Natural killer cell (primary cell): ENCODE data around the gene LRP5. TPM values are rescaled to one million over a fixed set of nuclear protein-coding genes. Genes with fewer than 3 reads are reported as not detected.
A peak's percentile ranks its signal among the peaks of the same experiment; 100 is the strongest.

Experiments
- ATAC-seq, 3 donors: fragments of 150-1000 bp in 2 of 3; fragments of 200-7000 bp in 1 of 3; cut with Tn5 transposase; 1 replicate in 1 of 3; 2 replicates in 2 of 3; pipeline ENCODE4 v1.10.0; 2021; ENCODE audit warnings: mild to moderate bottlenecking in 2 of 3, moderate library complexity in 2 of 3
- DNase-seq, 2 donors: peaks; one replicate each; pipeline versions ENCODE4 v3.0.0 to v3.0.0-alpha.2; 2013 to 2021; ENCODE audit warnings: mixed read lengths in 1 of 2
- H3K27ac ChIP-seq: one replicate; pipeline ENCODE4 v1.5.1; 2013; ENCODE audit warnings: mild to moderate bottlenecking, low read length
- H3K27me3 ChIP-seq: one replicate; pipeline ENCODE4 v1.6.1; 2013; ENCODE audit warnings: low read length; ENCODE audit not compliant: control insufficient read depth, insufficient read depth
- H3K36me3 ChIP-seq: one replicate; pipeline ENCODE4 v1.6.1; 2013; ENCODE audit warnings: low read length; ENCODE audit not compliant: control insufficient read depth, insufficient read depth
- H3K4me1 ChIP-seq: one replicate; pipeline ENCODE4 v1.6.1; 2013; ENCODE audit warnings: low read length; ENCODE audit not compliant: control insufficient read depth, insufficient read depth
- H3K4me3 ChIP-seq: one replicate; pipeline ENCODE4 v1.5.1; 2013; ENCODE audit warnings: low read length
- H3K9me3 ChIP-seq: one replicate; pipeline ENCODE4 v1.6.1; 2013; ENCODE audit warnings: low read length; ENCODE audit not compliant: control insufficient read depth, insufficient read depth
- H3K27ac Mint-ChIP-seq, 2 donors: one replicate each; pipeline ENCODE4 v1.8.0; 2022; ENCODE audit warnings: mild to moderate bottlenecking in 2 of 2, mixed read lengths in 2 of 2, moderate library complexity in 1 of 2
- H3K27me3 Mint-ChIP-seq, 2 donors: one replicate each; pipeline ENCODE4 v1.8.0; 2022; ENCODE audit warnings: low read depth in 2 of 2, mixed read lengths in 2 of 2
- H3K36me3 Mint-ChIP-seq: one replicate; pipeline ENCODE4 v1.8.0; 2022; ENCODE audit warnings: mixed read lengths
- H3K4me1 Mint-ChIP-seq, 2 donors: one replicate each; pipeline ENCODE4 v1.8.0; 2022; ENCODE audit warnings: mixed read lengths in 2 of 2
- H3K4me3 Mint-ChIP-seq: one replicate; pipeline ENCODE4 v1.8.0; 2022; ENCODE audit warnings: mild to moderate bottlenecking, moderate library complexity, mixed read lengths
- H3K9me3 Mint-ChIP-seq, 2 donors: one replicate each; pipeline ENCODE4 v1.8.0; 2022; ENCODE audit warnings: mixed read lengths in 2 of 2
- WGBS: methylation state at CpG from one replicate; pipeline ENCODE4 v1.1.7; 2013; ENCODE audit warnings: missing lambda C conversion rate; ENCODE audit not compliant: insufficient coverage; 5-methylcytosine and 5-hydroxymethylcytosine counted together
- intact Hi-C: fragments of 100-400 bp; cut with micrococcal nuclease; formaldehyde crosslinking; loops from one replicate; pipeline ENCODE4 v1.14.2; 2022
- total RNA-seq, 4 donors: library from RNA; stranded (reverse); fragments of 120-200 nt in 1 of 4; gene quantifications; one replicate each; pipeline versions ENCODE4 v1.2.3 to v1.2.4, GENCODE V29; 2013 to 2022
- TF ChIP-seq, protein P1 (sequence below): fragments of 200-600 bp; IDR thresholded peaks from one replicate; pipeline ENCODE4 v1.8.0; 2022; ENCODE audit warnings: antibody characterized with exemption

Gene LRP5
- total RNA-seq, 3 donors from 2014 or later (not counting 1 experiment from before 2014, with no cell fraction given) = 0.36 to 1.3 (median 0.89) TPM

GRCh38 chr11:68469122-68469521 is 156.7 kb downstream of the LRP5 start:
- Mint-ChIP-seq H3K27ac (peak overlapping the region; percentile 52 to 82), H3K4me1 (peaks cover 90 to 93% of the 10 kb centered on the region in 2 donors), H3K9me3 (no peaks in the 10 kb centered on the region), H3K36me3 (no peaks in the 10 kb centered on the region), H3K27me3 (no peaks in the 10 kb centered on the region), H3K4me3 (peak overlapping the region; percentile 82)
- H3K36me3 ChIP-seq = no peaks in the 10 kb centered on the region
- H3K4me3 ChIP-seq = no peak overlapping the region
- peaks cover 60% of the 10 kb centered on the region for H3K4me1 ChIP-seq
- ATAC-seq (no peak), DNase-seq (no peak)
- intact Hi-C loops = no loop called here
- H3K9me3 ChIP-seq = no peaks in the 10 kb centered on the region
- no peak overlapping the region for H3K27ac ChIP-seq
- no peaks in the 10 kb centered on the region for H3K27me3 ChIP-seq
- TF ChIP-seq, protein P1, sequence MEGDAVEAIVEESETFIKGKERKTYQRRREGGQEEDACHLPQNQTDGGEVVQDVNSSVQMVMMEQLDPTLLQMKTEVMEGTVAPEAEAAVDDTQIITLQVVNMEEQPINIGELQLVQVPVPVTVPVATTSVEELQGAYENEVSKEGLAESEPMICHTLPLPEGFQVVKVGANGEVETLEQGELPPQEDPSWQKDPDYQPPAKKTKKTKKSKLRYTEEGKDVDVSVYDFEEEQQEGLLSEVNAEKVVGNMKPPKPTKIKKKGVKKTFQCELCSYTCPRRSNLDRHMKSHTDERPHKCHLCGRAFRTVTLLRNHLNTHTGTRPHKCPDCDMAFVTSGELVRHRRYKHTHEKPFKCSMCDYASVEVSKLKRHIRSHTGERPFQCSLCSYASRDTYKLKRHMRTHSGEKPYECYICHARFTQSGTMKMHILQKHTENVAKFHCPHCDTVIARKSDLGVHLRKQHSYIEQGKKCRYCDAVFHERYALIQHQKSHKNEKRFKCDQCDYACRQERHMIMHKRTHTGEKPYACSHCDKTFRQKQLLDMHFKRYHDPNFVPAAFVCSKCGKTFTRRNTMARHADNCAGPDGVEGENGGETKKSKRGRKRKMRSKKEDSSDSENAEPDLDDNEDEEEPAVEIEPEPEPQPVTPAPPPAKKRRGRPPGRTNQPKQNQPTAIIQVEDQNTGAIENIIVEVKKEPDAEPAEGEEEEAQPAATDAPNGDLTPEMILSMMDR = no peak
- 46% methylated on average over 2 of the region's 2 CpGs for WGBS

DNA sequence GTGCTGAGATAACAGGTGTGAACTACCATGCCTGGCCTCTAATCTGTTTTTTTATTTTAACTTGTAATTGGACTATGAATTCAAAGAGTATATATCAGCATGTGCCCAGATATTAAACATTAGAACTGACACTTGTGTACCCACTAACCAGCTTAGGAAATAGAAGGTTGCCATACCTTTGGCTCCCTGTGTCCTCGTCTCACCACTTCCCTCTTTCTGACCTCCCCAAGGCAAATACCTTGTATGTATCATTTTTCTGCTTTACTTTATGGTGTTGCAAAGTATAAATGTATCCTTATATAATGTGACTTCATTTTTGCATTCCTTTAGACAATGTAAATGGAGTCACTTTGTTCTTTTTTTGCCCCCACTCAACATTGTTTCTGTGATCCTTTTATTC is 157.3 kb downstream of the LRP5 start:
- Histone ChIP-seq H3K4me1 (peaks cover 58% of the 10 kb centered on the region), H3K27me3 (no peaks in the 10 kb centered on the region), H3K9me3 (no peaks in the 10 kb centered on the region), H3K27ac (no peak overlapping the region), H3K36me3 (no peaks in the 10 kb centered on the region), H3K4me3 (no peak overlapping the region)
- DNase-seq (no peak), ATAC-seq (no peak)
- H3K36me3 Mint-ChIP-seq = no peaks in the 10 kb centered on the region
- TF ChIP-seq, protein P1 = no peak
- WGBS = 40% methylated on average over 1 of the region's 1 CpG
- H3K9me3 Mint-ChIP-seq = no peaks in the 10 kb centered on the region
- H3K4me3 Mint-ChIP-seq = peak overlapping the region; percentile 82
- intact Hi-C loops = loop anchor here (5.0 kb wide), 1 partner anchor 38 kb away; no protein-coding TSS in a partner anchor
- H3K27me3 Mint-ChIP-seq = no peaks in the 10 kb centered on the region
- H3K4me1 Mint-ChIP-seq = peaks cover 88% of the 10 kb centered on the region in 2 donors
- H3K27ac Mint-ChIP-seq = peak overlapping the region; percentile 52 to 82

- Mint-ChIP-seq H3K9me3 (no peaks in the 10 kb centered on the region), H3K4me3 (peak overlapping the region; percentile 82), H3K27ac (peak overlapping the region; percentile 52 to 82), H3K27me3 (no peaks in the 10 kb centered on the region), H3K4me1 (peaks cover 80 to 81% of the 10 kb centered on the region in 2 donors), H3K36me3 (no peaks in the 10 kb centered on the region)
- TF ChIP-seq, protein P1 = no peak
- H3K4me3 ChIP-seq = no peak overlapping the region
- 74% methylated on average over 4 of the region's 4 CpGs for WGBS
- no peak for DNase-seq
- H3K4me1 ChIP-seq = peaks cover 58% of the 10 kb centered on the region
- no peaks in the 10 kb centered on the region for H3K9me3 ChIP-seq
- ATAC-seq = no peak
- H3K27ac ChIP-seq = no peak overlapping the region
- H3K27me3 ChIP-seq = no peaks in the 10 kb centered on the region
- H3K36me3 ChIP-seq = no peaks in the 10 kb centered on the region
- intact Hi-C loops = loop anchor here (5.0 kb wide), 1 partner anchor 37 kb away; no protein-coding TSS in a partner anchor
Observed at GRCh38 chr11:68470304-68470811, 158.0 kb downstream of the LRP5 start.
